BJ (cell line): ENCODE data around the gene FAM20B. TPM values are rescaled to one million over a fixed set of nuclear protein-coding genes. Genes with fewer than 3 reads are reported as not detected.

Source experiments
- CTCF ChIA-PET: fragments of 350-600 bp; formaldehyde crosslinking; extraction: SDS; loops from one replicate; lab custom pipeline; 2021; ENCODE audit warnings: antibody characterized with exemption, inconsistent platforms; lab: Yijun Ruan, JAX
- POLR2A ChIA-PET: fragments of 300-600 bp; sonication (Branson Sonifier 250); formaldehyde crosslinking; extraction: SDS; loops from one replicate; lab custom pipeline; 2021; ENCODE audit warnings: antibody characterized with exemption; lab: Charles Lee
- DNase-seq: peaks from one replicate; pipeline ENCODE4 v3.0.0-alpha.2; 2011; ENCODE audit warnings: low read depth
- H3K27me3 ChIP-seq: 2 replicates; pipeline ENCODE4 v1.6.0; 2011; ENCODE audit warnings: low read length; ENCODE audit not compliant: control insufficient read depth, insufficient read depth
- H3K36me3 ChIP-seq: 2 replicates; pipeline ENCODE4 v1.5.1; 2011; ENCODE audit warnings: low read length; ENCODE audit not compliant: control insufficient read depth, insufficient read depth
- H3K4me3 ChIP-seq: 2 replicates; pipeline ENCODE4 v1.5.1; 2011; ENCODE audit warnings: low read depth, mild to moderate bottlenecking, control low read depth, low read length
- CTCF ChIP-seq: IDR thresholded peaks from 2 replicates; pipeline ENCODE4 v1.5.1; 2011; ENCODE audit warnings: low read depth, mild to moderate bottlenecking, control low read depth, inconsistent platforms, low read length, moderate library complexity; ENCODE audit not compliant: insufficient read depth
- polyA plus RNA-seq: library from polyadenylated mRNA; depleted of rRNA; stranded (reverse); fragments of >200 nt; gene quantifications from 2 replicates; pipeline ENCODE4 v1.2.3, GENCODE V29; 2011

FAM20B gene
- polyA plus RNA-seq, 1 experiment: 36.2 TPM

DNA sequence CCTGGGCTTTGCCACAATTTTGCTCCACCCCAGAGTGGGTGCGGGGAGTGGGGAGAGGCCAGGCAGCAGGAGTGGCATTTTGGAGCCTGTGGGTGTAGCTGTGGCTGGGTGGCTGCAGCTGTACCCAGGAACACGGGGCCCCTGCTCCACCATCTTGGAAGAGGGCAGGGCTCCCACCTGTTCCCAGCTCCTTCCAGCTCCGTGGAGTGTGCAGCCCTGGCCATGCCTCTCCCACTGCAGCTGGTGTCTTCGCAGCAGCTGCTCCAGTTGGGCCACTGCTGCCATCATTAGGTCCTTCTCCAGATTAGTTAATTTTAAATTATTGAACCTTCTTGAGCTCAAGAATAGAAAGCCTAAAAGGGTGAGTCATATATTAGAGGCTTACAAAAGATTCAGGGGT lies 17.6 kb downstream of the FAM20B start:
- Histone ChIP-seq H3K36me3 (no peaks in the 10 kb centered on the region; the same call in 1 of the 2 replicates), H3K4me3 (no peak overlapping the region), H3K27me3 (no peaks in the 10 kb centered on the region)
- no peak for TF ChIP-seq CTCF
- ChIA-PET CTCF (interaction anchor here (1.3 kb wide), 1 partner anchor 35 kb away, joined by 3 read pairs; no protein-coding TSS in a partner anchor), POLR2A (no interaction called here)
- DNase-seq: no peak

- H3K4me3 ChIP-seq: no peak overlapping the region
- TF ChIP-seq CTCF: no peak
- no peaks in the 10 kb centered on the region; the same call in 1 of the 2 replicates for H3K36me3 ChIP-seq
- no peaks in the 10 kb centered on the region for H3K27me3 ChIP-seq
- ChIA-PET POLR2A (no interaction called here), CTCF (interaction anchor here (0.7 to 1.3 kb wide), 2 partner anchors 13 to 35 kb away, joined by 3 read pairs; no protein-coding TSS in a partner anchor)
- DNase-seq: no peak
Observed at GRCh38 chr1:179043907-179044306, 18.2 kb downstream of the FAM20B start.

DNA sequence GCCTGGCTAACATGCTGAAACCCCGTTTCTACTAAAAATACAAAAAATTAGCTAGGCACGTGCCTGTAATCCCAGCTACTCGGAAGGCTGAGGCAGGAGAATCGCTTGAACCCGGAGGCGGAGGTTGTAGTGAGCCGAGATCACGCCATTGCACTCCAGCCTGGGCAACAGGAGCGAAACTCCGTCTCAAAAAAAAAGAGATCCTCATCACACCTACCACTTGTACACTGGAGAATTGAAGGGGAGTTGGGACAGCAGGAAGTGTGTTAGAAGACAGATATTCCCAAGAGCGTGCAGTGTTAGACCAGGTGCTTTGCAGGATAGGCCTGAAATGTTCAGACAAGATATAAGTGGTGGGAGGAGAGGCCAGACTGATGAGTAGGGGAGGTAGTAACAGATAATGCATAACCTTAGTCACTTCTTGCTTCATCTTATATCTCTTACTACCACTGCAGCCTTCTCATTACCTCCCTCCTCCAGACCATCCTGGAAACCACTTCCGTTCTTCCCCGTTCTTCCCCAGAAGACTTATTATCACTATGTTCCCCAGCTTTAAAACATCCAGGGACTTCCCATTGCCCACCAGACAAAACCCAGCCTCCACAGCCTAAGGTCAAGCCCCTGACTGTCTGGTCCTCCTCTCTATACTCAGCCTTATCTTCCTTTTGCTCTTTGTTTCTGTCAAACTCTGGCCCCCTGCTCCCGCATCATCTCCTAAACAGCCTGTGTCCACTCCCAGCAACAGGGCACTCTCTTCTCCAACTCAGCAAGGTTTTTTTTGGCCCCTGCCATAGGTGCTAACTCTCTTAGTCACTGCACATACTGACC lies 21.3 kb downstream of the FAM20B start:
- H3K4me3 ChIP-seq: no peak overlapping the region
- ChIA-PET CTCF (interaction anchor here (0.6 kb wide), 1 partner anchor 1015 kb away, joined by 3 read pairs; no protein-coding TSS in a partner anchor), POLR2A (no interaction called here)
- no peak for DNase-seq
- no peaks in the 10 kb centered on the region; the same call in 1 of the 2 replicates for H3K36me3 ChIP-seq
- H3K27me3 ChIP-seq: no peaks in the 10 kb centered on the region
- TF ChIP-seq CTCF: no peak

- POLR2A ChIA-PET: no interaction called here
- no peak for TF ChIP-seq CTCF
- no peaks in the 10 kb centered on the region for H3K27me3 ChIP-seq
- CTCF ChIA-PET: interaction anchor here (0.8 kb wide), 1 partner anchor 33 kb away, joined by 4 read pairs; no protein-coding TSS in a partner anchor
- no peak for DNase-seq
- no peak overlapping the region for H3K4me3 ChIP-seq
- H3K36me3 ChIP-seq: no peaks in the 10 kb centered on the region; the same call in 1 of the 2 replicates
Observed at GRCh38 chr1:179047636-179047997, 21.9 kb downstream of the FAM20B start.

- no peak for TF ChIP-seq CTCF
- Histone ChIP-seq H3K4me3 (no peak overlapping the region), H3K27me3 (no peaks in the 10 kb centered on the region), H3K36me3 (no peaks in the 10 kb centered on the region)
- ChIA-PET CTCF (interaction anchor here (0.5 to 0.8 kb wide), 3 partner anchors 27 to 51 kb away, joined by 3 to 4 read pairs (median 3); no protein-coding TSS in a partner anchor), POLR2A (interaction anchor here (0.6 kb wide), 1 partner anchor 16 kb away, joined by 15 read pairs; no protein-coding TSS in a partner anchor)
- no peak for DNase-seq
Observed at GRCh38 chr1:179048339-179049124, 22.8 kb downstream of the FAM20B start.
